Breast epithelium (tissue), 3 donors: ENCODE results near the gene DFFB.

Experiments
- POLR2AphosphoS5 ChIP-seq, 3 donors: sonication (generic); formaldehyde crosslinking; IDR thresholded peaks; one replicate each; pipeline ENCODE4 v1.6.1; 2017; ENCODE audit warnings: antibody characterized with exemption in 3 of 3
- TF ChIP-seq, protein P1 (sequence below), 3 donors: fragments of 450-650 bp; IDR thresholded peaks; one replicate each; pipeline ENCODE4 v1.5.1; 2016 to 2017; ENCODE audit warnings: antibody characterized with exemption in 3 of 3, mild to moderate bottlenecking in 3 of 3, moderate library complexity in 3 of 3

DNA sequence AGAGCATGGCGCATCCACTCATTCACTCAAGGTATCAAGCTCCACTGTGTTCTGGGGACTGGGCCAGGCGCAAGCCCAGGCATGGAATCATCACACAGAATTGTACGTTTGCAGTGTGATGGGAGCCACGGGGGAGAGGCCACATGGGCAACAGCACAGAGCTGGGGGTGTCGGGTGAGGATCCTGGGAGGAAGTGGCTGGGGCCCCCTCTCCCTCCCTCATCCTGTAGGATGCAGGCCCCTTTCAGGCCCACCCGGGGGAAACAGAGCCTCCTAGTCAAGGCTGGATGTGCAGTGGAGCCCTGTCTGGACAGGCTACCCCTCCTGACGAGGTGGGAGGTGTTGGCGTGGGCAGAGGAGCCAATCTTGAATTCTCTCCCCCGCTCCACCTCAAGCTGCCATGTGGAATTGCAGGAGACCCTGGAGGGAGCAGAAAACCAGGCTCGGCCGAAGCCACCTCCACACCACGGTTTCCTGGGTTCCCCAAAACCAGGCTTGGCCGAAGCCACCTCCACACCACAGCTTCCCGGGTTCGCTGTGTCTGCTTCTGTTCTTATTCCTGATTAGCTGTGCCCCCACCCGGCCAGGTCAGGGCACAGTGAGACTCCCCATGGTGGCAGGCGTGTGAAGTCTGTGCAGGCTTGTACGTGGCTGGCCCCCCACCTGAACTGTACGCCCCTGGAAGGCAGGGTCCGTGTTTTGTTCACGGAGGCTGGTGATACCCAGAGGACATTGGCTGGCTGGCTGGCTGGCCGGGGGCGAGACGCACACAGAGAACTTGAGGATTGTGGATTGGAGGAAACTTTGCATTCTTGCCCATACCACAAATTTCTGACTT, 46.9 kb downstream of the DFFB start:
- TF ChIP-seq, protein P1, sequence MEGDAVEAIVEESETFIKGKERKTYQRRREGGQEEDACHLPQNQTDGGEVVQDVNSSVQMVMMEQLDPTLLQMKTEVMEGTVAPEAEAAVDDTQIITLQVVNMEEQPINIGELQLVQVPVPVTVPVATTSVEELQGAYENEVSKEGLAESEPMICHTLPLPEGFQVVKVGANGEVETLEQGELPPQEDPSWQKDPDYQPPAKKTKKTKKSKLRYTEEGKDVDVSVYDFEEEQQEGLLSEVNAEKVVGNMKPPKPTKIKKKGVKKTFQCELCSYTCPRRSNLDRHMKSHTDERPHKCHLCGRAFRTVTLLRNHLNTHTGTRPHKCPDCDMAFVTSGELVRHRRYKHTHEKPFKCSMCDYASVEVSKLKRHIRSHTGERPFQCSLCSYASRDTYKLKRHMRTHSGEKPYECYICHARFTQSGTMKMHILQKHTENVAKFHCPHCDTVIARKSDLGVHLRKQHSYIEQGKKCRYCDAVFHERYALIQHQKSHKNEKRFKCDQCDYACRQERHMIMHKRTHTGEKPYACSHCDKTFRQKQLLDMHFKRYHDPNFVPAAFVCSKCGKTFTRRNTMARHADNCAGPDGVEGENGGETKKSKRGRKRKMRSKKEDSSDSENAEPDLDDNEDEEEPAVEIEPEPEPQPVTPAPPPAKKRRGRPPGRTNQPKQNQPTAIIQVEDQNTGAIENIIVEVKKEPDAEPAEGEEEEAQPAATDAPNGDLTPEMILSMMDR (IDR thresholded peaks at IDR 0.05): no peak
- TF ChIP-seq POLR2AphosphoS5 (IDR thresholded peaks at IDR 0.05): no peak
